Measurements from ENCODE around the gene NEDD4L. TPM values are rescaled to one million over a fixed set of nuclear protein-coding genes. Genes with fewer than 3 reads are reported as not detected.

Gene NEDD4L
- polyA plus RNA-seq, 5 donors: 62.8 to 107 (median 98.9) TPM

- DNase-seq: no peak
Observed at GRCh38 chr18:58344861-58345463, 300.9 kb downstream of the NEDD4L start.

GRCh38 chr18:58345875-58346274 is 301.8 kb downstream of the NEDD4L start:
- DNase-seq: no peak

GRCh38 chr18:58347135-58347534 is 303.1 kb downstream of the NEDD4L start:
- DNase-seq: no peak

- no peak for DNase-seq
Observed at GRCh38 chr18:58348517-58348916, 304.5 kb downstream of the NEDD4L start.

GRCh38 chr18:58348951-58349350 is 304.9 kb downstream of the NEDD4L start:
- DNase-seq: no peak

GRCh38 chr18:58349650-58350049 is 305.6 kb downstream of the NEDD4L start:
- no peak for DNase-seq

- DNase-seq: no peak
Observed at GRCh38 chr18:58350526-58350925, 306.5 kb downstream of the NEDD4L start.

GRCh38 chr18:58351776-58352175 is 307.8 kb downstream of the NEDD4L start:
- DNase-seq: no peak

GRCh38 chr18:58353581-58353980 is 309.6 kb downstream of the NEDD4L start:
- no peak for DNase-seq

GRCh38 chr18:58354051-58354450 is 310.0 kb downstream of the NEDD4L start:
- no peak for DNase-seq

GRCh38 chr18:58354791-58355190 is 310.8 kb downstream of the NEDD4L start:
- DNase-seq: no peak

- DNase-seq: no peak
Observed at GRCh38 chr18:58355243-58355642, 311.2 kb downstream of the NEDD4L start.

GRCh38 chr18:58359218-58359617 is 315.2 kb downstream of the NEDD4L start:
- no peak for DNase-seq

- no peak for DNase-seq
Observed at GRCh38 chr18:58359620-58360019, 315.6 kb downstream of the NEDD4L start.

GRCh38 chr18:58360324-58360723 is 316.3 kb downstream of the NEDD4L start:
- no peak for DNase-seq

GRCh38 chr18:58361212-58361611 is 317.2 kb downstream of the NEDD4L start:
- no peak for DNase-seq

- DNase-seq: no peak
Observed at GRCh38 chr18:58362027-58362575, 318.1 kb downstream of the NEDD4L start.

- DNase-seq: no peak
Observed at GRCh38 chr18:58362829-58363271, 318.8 kb downstream of the NEDD4L start.

GRCh38 chr18:58363767-58364540 is 319.9 kb downstream of the NEDD4L start:
- DNase-seq: no peak

GRCh38 chr18:58364876-58365528 is 321.0 kb downstream of the NEDD4L start:
- no peak for DNase-seq

GRCh38 chr18:58367425-58368140 is 323.6 kb downstream of the NEDD4L start:
- no peak for DNase-seq

GRCh38 chr18:58369616-58370015 is 325.6 kb downstream of the NEDD4L start:
- DNase-seq: no peak

Measured in right lung (tissue), 5 donors.